PC-3 (cell line): ENCODE measurements around the gene PLCL2.

Experiments used
- EZH2 ChIP-seq: fragments of 300-600 bp; sonication (generic); IDR thresholded peaks from one replicate; pipeline ENCODE4 v1.6.1; 2017; ENCODE audit warnings: antibody characterized with exemption, mild to moderate bottlenecking, low read length; ENCODE audit not compliant: unreplicated experiment
- EZH2phosphoT487 ChIP-seq: fragments of 300-600 bp; sonication (generic); IDR thresholded peaks from 2 replicates; pipeline ENCODE4 v1.6.1; 2018; ENCODE audit warnings: mild to moderate bottlenecking, antibody characterized with exemption, low read length, borderline replicate concordance
- TF ChIP-seq, protein P1 (sequence below): fragments of 300-600 bp; sonication (generic); conservative IDR thresholded peaks from 2 replicates; pipeline ENCODE4 v1.5.1; 2017; ENCODE audit warnings: antibody characterized with exemption, low read depth, mild to moderate bottlenecking, low read length

DNA sequence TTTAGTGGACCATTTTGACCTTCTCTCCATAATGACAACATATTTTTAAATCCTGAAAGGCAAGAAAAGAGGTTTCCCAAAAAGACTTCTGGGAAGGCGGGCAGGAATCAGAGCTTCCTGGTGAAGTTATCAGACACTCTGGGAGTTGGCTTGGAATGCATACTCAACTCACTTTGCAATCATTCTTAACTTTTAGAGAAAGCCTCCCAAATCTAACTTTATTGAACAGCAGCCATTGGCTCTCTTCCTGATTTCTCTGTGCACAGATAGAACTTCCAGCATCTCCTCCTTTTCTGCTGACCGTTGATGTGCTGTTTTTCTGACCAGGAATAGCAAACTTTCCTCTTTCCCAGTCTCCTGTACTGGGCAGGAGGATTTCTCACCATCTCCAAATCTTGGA lies 44.6 kb downstream of the PLCL2 start:
- TF ChIP-seq, protein P1, sequence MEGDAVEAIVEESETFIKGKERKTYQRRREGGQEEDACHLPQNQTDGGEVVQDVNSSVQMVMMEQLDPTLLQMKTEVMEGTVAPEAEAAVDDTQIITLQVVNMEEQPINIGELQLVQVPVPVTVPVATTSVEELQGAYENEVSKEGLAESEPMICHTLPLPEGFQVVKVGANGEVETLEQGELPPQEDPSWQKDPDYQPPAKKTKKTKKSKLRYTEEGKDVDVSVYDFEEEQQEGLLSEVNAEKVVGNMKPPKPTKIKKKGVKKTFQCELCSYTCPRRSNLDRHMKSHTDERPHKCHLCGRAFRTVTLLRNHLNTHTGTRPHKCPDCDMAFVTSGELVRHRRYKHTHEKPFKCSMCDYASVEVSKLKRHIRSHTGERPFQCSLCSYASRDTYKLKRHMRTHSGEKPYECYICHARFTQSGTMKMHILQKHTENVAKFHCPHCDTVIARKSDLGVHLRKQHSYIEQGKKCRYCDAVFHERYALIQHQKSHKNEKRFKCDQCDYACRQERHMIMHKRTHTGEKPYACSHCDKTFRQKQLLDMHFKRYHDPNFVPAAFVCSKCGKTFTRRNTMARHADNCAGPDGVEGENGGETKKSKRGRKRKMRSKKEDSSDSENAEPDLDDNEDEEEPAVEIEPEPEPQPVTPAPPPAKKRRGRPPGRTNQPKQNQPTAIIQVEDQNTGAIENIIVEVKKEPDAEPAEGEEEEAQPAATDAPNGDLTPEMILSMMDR: no peak
- TF ChIP-seq EZH2 (no peak), EZH2phosphoT487 (no peak)
